CD4-positive, alpha-beta T cell treated with Interleukin-17A for 1 hour (primary cell): ENCODE data around the gene MED31.
"Not testable (repeated sequence)": the region's sequence is repeated elsewhere in the genome, so short reads cannot be mapped to it uniquely, and the experiment has no call there.

Experiments
- DNase-seq: peaks from one replicate; pipeline ENCODE4 v3.0.0-alpha.2; 2020

Gene MED31

DNA sequence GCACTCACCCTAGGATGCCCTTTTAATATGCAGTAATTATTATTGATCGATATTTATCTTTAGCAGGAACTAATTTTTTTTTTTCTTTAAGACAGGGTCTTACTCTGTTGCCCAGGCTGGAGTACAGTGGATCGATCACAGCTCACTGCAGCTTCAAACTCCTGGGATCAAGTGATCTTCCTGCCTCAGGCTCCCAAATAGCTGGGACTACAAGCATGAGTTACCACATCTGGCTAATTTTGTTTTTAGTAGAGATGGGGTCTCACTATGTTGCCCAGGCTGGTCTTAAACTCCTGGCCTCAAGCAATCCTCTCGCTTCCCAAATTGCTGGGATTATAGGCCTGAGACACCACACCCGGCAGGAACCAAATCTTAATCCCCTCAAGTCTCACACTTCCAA is 40.2 kb downstream of the MED31 start:
- DNase-seq, result no peak

DNA sequence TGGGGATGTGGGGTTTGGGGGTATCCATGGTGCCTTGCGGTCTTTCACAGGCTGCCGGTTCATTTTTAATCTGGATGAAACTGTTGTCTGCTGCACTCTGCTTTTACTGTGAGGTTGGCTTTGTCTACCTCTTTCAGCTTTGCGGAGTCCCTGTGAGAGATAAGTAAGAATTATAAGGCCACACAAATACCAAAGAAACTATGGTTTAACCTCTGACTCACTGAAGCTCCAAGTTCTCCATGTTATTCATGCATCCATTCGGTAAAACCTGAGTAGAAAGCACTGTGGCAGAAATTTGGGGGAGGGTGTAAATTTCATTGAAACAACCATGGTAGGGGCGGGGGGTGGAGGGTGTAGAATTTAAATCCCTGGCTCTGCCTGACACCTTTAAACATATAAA is 41.4 kb downstream of the MED31 start:
- DNase-seq, result no peak

DNA sequence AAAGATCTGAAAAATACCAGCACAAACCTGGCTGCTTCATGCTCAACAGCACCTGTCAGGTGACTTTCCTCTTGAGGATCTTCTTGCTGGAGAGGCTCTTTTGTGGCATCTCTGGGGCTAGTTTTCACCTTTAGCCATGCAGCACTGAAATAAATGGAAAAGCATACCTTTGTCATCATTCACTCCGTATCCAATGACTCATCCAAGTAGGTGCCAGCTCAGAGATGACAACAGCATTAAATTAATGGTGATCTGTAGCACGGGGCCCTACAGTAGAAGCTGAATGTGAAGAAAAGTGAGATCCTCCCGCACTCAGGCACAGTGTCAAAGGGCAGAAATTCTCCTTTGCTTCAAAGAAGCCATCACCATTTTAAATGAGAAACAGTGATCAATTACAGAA is 43.1 kb downstream of the MED31 start:
- no peak for DNase-seq

DNA sequence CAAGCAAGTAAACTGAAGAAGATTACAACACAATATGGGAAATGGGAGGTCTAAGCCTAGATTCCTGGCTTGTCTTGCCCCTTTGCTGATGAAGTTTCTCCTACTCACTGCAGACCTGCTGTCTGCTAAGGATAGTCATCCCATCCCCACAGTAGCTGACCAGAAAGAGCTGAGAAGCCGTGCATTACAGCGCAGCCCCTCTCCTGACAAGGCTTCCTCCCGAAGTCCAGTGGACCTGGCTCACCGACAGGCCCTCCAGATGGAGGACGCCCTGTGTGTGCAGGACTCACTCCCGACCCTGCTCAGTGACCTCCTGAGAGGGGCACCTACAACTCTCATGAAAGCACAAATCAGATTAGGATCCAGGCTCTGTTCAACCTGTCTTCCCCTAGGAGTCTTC is 46.3 kb downstream of the MED31 start:
- no peak for DNase-seq

DNA sequence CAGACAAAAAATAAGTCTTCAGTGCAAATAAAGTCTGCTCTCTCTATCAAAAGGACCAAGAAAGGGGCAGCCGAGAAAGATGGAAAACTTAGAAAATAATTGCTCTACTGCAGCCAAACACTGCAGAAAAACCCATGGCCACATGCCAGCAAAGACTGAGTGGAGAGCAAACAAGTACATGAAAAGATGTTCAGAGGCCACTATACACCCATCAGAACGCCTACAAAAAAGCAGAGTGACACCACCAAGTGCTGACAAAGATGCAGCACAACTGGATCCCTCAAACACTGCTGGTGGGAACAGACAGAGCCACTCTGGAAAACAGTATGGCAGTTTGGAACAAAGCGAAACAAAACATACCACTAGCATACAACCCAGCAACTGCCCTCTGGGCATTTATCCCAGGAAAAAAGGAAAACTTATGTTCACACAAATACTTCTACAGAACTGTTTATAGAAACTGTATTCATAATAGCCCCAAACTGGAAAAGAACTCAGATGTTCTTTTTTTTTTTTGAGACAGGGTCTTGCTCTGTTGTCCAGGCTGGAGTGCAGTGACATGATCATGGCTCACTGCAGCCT is 47.6 kb downstream of the MED31 start:
- DNase-seq, result no peak

DNA sequence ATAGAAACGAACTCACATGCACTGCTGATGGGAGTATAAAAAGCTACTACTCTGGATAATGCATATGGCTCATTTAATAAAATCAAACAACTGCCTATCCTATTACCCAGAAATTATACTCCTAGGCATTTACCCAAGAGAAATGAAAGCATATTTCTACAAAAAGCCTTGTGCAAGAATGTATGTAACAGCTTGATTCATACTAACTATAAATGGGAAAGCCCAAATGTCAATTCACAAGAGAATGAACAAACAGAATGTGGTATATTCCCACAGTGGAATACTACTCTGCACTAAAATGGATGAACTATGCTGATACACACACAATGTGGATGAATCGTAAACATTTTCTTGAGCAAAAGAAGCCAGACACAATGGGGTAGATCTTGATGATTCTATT is 49.3 kb downstream of the MED31 start:
- no peak for DNase-seq

DNA sequence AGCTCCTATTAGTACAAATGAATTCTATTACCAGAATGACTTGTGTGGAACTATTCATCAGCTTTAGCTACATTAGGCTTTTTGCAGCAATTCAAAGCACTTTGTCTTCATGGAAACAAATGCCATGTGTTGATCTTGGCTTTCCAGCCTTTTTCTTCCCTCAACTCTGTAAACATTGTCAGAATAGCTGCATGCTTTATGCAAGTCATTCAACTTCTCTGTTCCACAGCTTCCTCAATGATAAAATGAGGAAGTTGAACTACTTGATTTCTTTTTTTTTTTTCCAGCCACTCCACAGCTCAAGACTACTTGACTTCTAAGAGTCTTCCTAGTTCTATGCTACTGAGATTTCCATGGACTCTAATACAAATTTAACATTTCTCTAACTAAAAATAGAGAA is 52.0 kb downstream of the MED31 start:
- no peak for DNase-seq

DNA sequence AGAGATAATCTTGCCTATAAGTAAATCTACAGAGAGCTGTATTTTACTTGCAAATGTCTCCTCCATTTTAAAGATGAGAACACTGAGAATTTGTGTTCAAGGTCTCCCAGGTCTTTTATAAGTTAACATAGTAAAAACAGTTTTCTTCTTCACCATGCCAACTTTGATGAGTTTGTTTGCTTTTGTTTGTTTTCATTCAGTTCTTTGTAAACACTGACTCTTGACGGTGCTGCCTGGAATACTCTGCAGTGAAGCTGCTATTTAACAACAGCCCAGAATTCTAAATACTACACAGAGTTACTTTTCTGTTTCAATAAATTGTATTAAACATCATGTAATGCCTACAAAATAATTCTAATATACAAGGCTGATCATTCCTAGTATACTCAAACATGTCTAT is 53.7 kb downstream of the MED31 start:
- DNase-seq, result no peak

DNA sequence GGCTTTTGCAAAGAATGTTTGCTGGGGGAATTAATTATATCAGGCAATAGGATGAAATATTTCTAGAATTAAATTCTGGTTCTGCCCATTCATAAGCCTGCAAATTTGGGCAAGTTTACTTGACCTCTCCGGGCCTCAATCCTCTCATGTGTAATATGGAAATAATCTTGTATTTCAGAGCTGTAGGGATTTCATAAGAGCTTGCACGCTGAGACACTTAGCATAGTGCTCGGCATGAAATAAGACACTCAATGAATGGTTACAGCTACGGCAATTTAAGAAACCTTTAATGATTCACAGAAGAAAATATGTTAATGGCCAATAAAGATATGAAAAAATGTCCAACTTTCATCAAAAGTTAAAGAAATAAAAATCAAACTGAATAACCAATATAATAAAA is 54.5 kb downstream of the MED31 start:
- no peak for DNase-seq

DNA sequence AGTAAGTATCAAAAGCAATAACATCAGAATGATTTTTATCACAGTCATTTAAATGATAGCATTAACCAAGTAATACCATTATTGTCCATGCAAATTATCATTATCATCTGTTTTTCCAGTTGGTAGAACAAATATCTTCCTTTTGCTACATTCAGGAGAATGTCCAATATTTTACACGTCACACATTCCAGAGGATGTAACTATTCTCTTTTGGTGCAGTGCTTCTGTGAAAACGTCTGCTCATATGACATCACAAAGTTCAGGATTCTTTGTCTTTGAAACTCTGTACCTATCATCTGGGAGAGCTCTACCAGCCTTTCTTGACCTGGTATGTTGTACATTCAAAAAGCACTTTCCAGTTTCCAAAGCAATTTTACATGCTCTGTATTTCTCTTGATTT is 54.9 kb downstream of the MED31 start:
- no peak for DNase-seq

DNA sequence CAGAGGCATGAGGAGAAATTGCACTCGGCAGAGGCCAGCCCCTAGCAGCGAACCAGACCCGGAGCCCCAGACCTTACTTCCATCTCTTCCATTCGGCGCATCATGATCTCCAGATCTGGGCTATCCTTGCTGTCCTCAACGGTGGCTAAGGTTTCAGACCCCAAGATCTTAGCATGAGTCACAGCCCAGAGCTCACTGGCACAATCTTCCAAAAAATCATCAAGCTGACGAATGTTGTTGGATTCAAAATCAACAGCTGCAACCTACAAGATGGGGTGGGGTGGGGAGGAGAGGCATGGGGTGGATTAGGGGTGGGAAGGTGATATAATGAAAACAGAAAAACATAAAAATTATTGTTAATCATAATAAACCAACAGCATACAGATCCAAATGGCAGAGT is 55.3 kb downstream of the MED31 start:
- no peak for DNase-seq

DNA sequence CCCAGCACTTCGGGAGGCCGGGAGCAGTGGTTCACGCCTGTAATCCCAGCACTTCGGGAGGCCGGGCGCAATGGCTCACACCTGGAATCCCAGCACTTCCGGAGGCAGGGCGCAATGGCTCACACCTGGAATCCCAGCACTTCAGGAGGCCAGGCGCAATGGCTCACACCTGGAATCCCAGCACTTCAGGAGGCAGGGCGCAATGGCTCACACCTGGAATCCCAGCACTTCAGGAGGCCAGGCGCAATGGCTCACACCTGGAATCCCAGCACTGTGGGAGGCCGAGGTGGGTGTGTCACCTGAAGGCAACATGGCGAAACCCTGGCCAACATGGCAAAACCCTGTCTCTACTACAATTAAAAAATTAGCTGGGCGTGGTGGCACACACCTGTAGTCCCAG is 58.0 kb downstream of the MED31 start:
- not testable (repeated sequence) for DNase-seq
